Inflammatory macrophage treated with lipopolysaccharide for 1 hour (primary cell): Measurements from ENCODE around the gene CCNA2.

ENCODE experiments used
- DNase-seq, 2 donors: peaks; one replicate each; pipeline ENCODE4 v3.0.0-alpha.2; 2020 to 2022

CCNA2 gene

DNA sequence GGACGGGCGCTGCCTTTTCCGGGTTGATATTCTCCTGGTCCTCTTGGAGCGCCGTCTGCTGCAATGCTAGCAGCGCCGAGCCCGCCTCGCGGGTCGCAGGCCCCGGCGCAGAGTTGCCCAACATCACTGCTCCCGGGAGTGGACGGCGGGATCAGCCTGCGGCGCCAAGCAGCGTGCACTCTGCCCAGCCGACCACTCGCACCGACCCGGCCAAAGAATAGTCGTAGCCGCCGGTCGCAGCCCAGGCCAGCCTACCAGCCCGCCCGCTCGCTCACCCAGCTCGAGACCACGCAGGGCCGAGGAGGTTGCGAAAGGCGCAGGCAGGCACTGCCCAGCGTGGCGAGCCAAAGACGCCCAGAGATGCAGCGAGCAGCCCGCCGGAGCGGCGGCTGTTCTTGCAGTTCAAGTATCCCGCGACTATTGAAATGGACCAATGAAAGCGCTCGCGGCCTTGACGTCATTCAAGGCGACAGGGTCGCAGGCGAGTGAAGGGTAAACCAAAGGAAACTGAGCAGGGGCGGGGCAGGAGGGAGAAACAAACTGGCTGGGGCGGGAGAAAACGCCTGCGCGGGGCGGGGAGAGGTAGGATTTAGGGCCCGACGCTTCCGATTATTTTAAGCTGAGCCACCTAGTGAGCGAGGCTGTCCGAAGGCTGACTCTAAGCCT, at the start of gene CCNA2:
Gene CCNA2 (minus strand): TSS at position 379 of the 666 bp plus-strand sequence. CDS start 255 bp downstream, at position 124.
- DNase-seq, result peak; percentile 95 to 98

DNA sequence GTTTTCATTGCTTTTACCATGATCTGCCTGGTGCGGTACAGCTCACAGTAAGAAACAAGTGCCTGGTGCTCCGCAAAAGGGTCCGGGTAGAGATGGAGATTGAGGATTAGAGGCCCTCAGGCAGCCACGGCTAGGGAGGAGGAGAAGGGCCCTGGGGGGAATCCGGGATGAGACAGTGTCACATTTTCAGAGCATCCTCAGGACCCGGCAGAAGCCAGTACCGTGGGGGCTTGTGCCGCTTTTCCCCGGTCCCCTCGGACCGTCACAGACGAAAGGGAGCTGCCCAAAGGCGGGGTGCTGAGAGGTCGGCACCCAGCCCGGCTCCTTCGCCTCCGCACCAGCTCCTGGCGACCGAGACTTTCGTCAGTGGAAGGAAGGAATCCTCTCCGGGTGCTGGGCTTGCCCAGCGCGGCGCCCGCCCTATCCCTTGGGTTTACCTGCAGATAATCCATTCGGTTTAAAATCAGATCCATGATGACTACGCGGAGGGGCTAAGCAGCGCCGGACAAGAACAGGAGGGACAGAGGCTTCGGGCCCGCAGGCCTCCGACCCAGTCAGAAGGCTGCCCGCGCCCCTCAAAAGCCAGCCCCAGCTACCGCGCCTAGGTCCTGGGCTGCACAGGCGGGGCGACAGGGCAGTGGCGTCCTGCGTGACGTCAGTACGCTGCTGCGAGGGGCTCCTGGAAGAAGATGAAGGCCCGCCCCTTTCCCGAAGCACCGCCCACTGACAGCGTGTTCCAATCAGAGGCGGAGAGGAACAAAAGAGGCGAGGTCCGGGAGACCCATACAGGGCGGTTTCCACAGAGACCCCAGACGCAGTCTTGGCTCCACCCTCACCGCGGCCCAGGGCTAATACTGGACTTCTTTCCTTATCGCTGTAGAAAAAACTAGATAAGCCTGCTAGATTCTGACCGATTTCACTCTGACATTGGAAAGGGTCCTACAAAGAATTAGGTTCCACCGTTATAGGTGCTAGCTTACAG, 46.4 kb upstream of the CCNA2 start, which contains the start of gene BBS7:
Gene BBS7 (minus strand): TSS at position 634 of the 982 bp plus-strand sequence. CDS start 161 bp downstream, at position 473.
- DNase-seq, result peak; percentile 94 to 96

DNA sequence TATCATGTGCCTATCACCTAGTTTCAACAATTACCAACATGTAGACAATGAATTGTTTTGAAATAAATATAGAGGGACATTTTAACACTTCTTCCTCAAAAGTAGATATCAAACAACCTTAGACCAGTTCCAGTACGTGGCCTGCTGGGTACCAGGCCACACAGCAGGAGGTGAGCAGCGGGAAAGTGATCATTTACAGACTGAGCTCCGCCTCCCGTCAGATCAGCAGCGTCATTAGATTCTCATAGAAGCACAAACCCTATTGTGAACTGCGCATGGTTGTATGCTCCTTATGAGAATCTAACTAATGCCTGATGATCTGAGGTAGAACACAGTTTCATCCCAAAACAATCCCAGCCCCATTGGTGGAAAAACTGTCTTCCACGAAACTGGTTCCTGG, 40.1 kb upstream of the CCNA2 start:
- no peak for DNase-seq

DNA sequence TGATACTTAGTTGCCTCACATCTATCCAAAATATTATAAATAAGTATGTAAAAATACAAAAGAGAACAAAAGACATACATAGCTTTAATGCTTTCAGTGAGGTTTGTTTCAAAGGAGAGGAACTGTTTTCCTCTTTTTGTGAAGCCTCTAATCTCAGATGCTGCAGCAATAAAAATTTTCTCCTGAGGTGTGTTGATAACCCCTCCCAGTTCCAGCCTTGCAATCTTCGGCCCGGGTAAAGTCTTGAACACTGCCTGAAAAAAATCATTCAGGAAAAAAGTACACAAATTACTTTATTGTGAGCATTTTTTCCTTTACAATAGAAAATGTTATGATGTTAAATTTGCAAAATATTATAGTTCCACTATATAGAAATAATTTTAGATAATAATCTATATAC, 37.7 kb upstream of the CCNA2 start:
- no peak for DNase-seq

DNA sequence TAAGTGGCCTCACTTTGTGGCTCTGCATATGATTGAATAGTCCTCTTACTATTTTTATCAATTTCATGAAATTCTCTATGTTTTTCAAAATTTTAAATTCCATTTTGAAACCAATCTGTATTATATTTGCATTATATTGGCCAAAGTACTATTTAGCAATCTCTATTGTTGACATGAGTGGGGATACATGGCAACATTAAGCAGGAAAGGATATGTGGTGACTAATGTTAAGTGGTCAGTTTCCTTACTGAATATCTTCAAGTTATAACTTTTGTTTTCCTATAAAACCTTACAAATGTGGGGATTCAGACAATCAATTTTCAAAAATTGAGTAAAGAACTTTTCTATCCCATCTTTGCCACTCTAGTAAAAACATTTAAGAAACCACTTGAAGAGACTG, 36.4 kb upstream of the CCNA2 start:
- no peak for DNase-seq

DNA sequence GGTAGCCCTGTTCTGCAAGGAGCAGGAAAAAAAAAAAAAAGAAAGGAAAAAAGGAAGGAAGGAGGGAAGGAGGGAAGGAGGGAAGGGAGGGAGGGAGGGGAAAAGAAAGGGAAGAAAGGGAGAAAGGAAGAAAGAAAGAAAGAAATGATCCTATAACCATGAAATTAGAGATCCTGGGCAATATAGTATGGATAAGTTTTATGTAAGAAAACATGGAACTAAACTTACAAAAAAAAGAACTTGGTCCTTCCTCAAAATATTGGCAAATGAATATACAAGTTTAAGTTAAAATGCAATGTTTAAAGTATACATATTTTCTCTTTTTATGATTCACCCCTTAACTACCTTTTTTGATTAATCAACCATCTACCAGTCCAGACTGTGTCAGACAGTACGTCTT, 27.7 kb upstream of the CCNA2 start:
- no peak for DNase-seq

DNA sequence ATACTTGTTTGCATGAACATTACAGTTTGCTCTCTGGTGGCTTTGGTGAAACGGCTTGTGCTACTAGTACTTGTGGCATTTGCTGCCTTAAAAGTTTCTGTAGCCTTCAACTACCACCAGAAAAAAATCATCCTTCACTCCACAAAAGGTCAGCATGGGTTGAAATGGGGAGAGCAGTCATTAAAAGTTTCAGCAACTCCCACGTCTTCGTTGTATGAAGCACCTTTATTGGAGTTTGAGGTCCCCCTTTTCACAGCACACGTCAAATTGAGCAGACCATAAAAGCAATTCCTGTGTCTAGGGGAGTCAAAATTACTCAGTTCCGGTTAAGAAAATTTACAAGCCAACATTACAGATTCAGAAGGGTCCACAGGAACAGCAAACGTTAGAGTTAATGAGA, 23.0 kb upstream of the CCNA2 start:
- DNase-seq, result no peak

DNA sequence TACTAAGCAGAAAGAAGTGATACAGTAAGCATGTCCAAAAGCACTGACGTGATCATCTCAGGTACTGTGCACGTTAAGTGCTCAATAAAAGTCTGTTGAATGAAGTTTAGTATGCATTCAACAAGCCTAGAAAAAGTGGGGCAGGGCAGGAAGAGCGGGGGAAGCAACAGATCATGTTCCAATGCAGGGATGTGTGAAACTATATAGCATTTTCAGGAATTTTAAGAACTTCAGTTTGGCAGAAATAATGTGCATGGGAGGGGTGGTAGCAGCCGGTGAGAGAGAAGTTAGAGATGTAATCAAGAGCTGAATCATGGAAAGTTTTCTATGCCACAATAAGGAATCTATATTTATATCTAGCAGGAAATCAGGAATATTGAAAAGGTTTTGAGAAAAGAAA, 19.2 kb upstream of the CCNA2 start:
- no peak for DNase-seq

DNA sequence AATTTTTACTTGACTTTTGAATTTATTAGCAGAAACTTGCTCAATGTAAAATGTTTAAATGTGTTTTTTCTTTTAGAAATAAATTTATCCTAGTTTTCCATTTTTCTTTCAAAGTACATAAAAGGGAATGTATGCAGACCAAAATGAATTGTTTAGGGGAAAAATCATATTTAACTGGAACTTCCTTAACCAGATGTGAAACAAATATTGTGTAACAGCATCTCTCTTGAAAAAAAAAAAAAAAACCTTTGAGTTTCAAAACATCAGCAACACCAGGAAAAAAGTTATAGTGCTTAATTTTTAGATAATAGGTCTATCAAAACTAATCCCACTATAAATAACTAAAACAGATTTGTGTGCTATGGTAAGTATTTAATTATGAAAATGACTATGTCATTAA, 14.5 kb upstream of the CCNA2 start:
- peak; percentile 42 to 48 for DNase-seq

DNA sequence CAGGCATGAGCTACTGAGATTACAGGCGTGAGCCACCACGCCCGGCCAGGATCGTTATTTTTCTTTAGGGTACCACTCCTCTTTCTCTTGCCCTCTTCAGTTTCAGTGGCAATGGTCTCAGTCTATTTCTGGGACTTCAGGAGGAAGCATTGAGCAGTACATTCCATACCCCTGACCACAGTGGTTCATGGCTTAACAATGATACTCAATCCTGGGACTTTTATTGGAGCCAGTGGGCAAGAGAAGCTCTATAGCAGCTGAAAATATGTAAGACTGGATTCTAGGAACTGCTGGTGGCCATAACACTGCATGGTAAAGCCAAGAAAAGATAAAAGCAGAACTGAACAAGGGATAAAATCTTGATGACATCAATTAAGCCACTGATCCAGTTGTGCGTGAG, 5.8 kb upstream of the CCNA2 start:
- DNase-seq, result no peak

DNA sequence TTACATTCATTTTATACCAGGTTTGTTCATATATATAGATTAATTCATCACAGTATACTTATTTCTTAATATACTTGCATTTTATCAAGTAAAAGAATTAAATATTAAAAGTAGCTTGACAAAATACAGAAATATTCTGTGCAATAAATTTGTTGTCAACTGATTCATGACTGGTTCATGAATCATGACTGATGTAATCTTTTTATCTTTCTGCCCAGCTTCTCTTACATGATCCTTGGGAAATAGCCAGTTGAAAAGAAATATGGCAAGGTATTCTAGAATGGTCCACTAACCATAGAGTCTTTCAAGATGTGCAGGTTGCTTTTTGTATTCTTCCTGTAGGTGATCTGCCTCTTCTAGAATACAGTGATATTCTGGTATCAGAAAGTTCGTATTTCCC, 4.2 kb upstream of the CCNA2 start:
- DNase-seq, result no peak

DNA sequence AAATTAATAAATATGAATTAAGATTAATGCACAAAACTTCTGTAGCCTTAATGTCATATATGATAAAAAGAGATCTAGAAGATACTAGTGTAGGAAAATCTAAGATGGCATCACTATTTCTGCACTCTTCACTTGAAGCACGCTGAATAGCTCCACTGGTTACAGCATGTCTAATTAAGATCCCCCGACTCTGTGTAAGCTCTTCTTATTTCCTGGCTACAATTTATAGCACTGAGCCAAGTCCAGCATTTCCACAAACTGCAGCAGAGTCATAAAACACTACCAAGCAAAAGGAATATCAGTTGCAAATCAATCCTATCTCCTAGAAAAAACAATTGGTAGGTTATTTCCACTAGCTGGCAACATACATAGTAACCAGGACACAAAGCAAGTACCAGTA, 1.3 kb upstream of the CCNA2 start:
- no peak for DNase-seq

DNA sequence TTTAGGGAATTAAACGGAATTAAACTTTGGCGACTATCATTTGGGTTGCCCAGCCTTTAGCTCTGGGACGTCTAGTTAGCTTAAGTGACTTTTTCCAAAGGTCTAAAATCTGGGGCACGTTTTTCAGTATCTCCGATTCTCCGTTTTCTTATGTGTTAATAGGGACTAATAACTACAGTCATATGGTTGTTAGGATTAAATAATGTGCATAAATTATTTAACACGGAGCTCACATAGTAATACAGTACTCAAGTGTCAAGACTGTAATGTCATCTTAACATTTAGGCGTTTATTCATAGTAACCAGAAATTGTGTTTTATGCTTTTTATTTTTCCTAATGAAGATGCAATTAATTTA, 466 bp upstream of the CCNA2 start:
- DNase-seq, result no peak

DNA sequence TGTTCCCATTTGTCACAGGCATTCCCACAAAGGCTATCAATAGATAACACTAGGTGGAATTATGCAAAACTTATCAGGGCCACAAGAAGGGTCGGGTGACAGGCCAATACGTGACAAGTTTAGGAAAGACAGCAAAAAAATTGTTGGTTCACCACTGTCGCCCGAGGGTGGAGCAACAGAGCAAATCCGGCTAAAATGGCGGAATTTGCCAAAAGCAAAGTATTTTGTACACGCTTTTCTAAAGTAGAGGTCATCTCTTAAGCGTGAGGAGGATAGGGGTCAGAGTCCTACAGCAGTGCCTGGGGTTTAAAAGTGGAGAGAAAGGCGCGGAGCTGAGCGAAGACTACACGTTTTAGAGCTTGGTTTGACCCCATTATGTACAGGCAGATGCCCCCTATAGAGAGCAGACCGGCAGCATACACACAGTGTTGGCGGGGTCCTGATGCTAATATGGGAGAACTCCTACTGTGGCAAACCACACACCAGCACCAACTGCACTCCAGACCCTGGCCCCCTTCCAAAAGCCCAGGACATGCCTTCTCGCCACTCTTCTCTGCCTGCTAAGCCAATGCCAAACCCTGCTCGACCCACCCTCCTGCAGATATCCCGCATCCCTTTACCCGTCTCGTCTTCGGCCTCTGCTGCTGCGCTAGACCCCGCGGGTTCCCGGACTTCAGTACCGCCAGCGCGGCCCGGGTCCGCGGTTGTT, 733 bp downstream of the CCNA2 start:
- DNase-seq, result peak; percentile 48 to 52

DNA sequence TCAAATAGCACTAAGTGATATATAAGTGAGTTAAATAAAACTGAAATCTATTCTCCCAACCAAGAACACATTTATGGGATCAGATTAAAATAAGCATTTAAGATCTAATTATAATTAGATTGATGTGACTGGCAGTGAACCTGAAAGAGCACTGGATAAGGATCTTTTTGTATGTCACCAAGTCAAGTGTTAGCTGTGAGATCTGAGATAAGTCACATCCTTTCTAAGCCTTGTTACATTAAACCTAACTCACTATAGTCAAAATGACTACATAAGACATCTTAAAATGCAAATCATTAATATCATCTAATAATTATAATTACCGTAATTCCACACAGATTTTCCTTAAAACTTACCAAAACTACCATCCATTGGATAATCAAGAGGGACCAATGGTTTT, 1.6 kb downstream of the CCNA2 start:
- DNase-seq, result no peak

DNA sequence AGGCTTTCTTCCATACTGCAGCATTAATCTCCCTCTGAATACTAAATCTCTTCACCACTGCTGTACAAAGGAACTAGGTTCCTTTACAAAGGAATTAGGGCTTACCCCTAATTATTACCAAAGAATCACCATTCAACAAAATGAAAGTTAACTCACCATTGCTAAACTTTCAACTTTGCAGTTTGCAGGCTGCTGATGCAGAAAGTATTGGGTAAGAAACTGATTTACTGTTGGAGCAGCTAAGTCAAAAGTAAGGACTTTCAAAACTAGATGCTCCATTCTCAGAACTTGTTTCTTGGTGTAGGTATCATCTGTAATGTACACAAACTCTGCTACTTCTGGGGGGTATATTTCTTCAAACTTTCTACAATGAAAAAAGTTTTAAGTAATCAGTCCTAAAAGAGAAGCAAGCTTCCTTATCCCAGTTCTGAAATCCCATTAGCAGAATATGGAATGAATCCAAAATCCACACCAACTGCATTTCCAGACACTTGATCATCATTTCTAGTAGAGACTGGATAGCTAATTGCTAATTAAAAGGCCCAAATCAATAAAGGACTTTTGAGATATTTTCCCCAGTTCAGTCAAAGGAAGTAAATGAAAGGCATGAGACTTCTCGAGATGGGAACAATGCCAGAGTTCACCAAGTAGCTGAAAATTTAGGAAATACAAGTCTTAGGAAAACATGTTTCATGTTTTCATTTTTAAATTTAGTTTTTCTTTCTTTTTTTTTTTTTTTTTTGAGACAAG, 4.3 kb downstream of the CCNA2 start:
- no peak for DNase-seq

DNA sequence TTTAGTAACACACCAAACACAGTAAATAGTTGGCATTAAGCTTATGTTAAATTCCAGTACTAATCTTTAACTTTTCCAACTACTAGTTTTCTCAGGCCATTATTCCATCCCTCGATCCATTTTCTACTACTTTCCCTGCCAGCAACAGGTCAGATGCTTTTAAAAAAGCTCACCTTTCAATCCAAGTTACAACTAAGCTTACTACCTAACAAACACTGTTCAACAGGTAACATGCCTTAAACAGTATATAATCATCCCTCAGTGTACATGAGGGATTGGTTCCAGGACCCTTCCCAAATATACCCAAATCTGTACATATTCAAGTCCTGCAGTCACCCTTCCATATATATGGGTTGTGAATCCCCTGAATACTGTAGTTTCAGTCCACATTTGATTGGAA, 5.5 kb downstream of the CCNA2 start:
- DNase-seq, result no peak

DNA sequence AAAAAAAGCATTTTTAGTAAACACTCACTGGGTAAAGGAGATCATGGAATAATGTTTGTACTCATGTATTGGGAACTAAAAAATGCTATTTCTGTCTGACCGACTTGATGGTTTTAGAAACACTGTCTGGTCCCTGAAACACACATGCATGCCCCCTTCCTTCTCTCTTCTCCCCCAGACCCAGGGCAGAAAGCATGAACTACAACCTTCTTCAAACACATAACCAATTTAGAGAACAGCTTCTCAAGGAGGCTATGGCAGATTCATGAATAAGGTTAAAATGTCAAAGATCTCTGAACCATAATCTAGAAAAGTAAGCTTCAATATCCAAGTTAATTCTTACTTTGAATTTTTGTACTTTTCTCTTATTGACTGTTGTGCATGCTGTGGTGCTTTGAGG, 6.0 kb downstream of the CCNA2 start:
- DNase-seq, result no peak

DNA sequence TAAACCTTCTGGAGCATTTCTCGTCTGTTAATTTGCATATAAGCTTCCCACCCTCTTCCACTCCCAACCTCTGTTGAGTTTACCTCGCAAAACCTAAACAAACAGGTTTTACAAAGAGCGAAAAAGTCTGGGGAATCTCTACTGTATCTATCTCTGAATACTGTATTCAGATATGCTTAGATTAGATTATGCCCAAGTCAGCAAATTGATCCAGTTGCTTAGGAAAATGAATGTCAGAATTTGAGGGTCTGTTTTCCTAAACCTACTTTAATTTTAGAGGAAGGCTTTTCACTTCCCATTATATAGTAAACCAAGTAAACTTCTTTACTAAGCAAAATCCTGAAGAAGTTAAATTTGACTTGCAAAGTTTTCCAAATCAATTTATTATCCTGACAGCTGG, 6.7 kb downstream of the CCNA2 start:
- DNase-seq, result no peak

DNA sequence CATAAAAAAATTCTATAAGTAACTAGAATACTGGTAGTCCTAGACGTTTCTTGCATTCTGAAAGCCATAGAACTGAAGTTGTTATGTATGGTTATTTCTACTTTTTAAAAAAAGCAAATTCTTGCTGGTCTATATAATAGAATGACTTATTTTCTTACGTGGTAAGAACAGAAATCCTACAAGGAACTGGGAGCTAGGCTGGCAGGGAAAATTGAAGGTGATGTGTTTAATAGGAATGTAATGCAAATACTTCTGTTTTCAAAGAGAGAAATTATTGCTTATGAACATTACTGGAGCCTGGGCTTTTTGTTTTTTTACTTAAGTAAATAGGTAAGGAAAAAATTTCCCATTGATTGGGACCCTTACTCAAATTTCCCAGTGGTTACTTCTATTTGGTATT, 8.9 kb downstream of the CCNA2 start:
- DNase-seq, result no peak

DNA sequence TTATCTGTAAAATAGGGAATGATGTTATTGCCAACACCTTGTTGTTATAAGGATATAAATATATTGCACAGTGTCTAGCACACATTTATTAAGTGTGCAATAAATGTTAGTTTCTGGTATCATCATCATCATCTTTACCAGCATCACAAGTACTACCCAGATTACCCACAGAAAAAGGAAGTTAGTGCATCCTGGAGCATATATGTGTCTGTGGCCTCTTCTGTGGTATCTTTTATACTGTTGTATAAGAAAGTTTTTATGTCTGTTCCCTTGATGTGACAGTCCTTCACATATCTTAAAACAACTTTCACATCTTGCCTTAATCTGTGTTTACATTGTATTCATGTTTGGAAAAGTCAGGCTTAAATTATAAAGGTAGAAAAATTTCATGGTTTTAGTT, 12.6 kb downstream of the CCNA2 start:
- DNase-seq, result no peak

DNA sequence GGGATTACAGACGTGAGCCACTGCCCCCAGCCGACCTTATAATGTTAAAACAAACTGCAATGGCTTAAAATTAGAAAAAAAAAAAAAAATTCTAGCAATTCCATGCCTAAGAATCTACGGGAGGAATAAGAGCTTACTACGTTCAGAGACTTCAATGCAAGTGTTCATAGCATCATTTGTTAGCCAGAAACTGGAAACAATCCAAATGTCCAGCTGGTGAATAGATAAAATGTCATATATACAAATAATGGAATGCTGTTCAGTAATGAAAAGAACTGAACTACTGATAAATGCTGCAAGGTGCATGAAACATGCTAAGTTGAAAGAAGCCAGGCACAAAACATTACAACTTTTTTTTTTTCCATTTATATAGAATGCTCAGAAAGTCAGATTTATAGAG, 17.3 kb downstream of the CCNA2 start:
- DNase-seq, result no peak

DNA sequence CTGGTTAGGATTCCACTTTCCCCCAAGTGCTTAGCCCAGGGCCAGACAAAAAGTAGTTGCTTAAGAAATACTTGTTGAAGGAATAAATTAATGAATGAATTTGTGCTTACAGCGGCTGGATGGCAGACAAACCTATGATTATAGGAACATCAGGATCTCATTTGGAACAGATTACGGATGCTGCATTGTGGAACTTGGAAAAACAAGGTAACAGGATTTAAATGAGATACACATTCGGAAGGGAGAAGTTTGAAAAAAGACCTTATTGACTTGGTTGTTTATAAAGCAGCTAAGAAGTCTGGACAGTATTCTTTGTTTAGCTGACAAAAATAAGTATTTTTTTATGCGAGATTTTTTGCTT, 22.0 kb downstream of the CCNA2 start:
- DNase-seq, result no peak
